GM23338 (cell line): ENCODE measurements around the gene RBM22. TPM values are rescaled to one million over a fixed set of nuclear protein-coding genes. Genes with fewer than 3 reads are reported as not detected.

Experiments used
- ATAC-seq: fragments of 200-7000 bp; cut with Tn5 transposase; 3 replicates; pipeline ENCODE4 v1.9.1; 2020
- DNase-seq: peaks from one replicate; pipeline ENCODE4 v3.0.0-alpha.2; 2015; ENCODE audit warnings: low spot score
- H2AFZ ChIP-seq: fragments of 200-600 bp; sonication (generic); 2 replicates; pipeline ENCODE4 v1.8.0; 2016; ENCODE audit warnings: antibody characterized with exemption, mild to moderate bottlenecking, moderate library complexity
- H3F3A ChIP-seq: fragments of 200-600 bp; sonication (generic); replicated peaks from 2 replicates; pipeline ENCODE4 v1.8.0; 2017; ENCODE audit warnings: antibody characterized with exemption, mixed run types, low read depth
- H3K27ac ChIP-seq: fragments of 200-600 bp; sonication (generic); 2 replicates; pipeline ENCODE4 v1.6.1; 2016; ENCODE audit warnings: low read depth
- H3K27me3 ChIP-seq: fragments of 200-600 bp; sonication (generic); 2 replicates; pipeline ENCODE4 v1.8.0; 2016; ENCODE audit warnings: mild to moderate bottlenecking, mixed run types, moderate library complexity; ENCODE audit not compliant: insufficient read depth
- H3K36me3 ChIP-seq: fragments of 200-600 bp; sonication (generic); 2 replicates; pipeline ENCODE4 v1.8.0; 2016; ENCODE audit warnings: mild to moderate bottlenecking; ENCODE audit not compliant: insufficient read depth
- H3K4me1 ChIP-seq: fragments of 200-600 bp; sonication (generic); 2 replicates; pipeline ENCODE4 v1.8.0; 2016; ENCODE audit warnings: mild to moderate bottlenecking, moderate library complexity; ENCODE audit not compliant: insufficient read depth
- H3K4me2 ChIP-seq: fragments of 200-600 bp; sonication (generic); 2 replicates; pipeline ENCODE4 v1.7.1; 2017; ENCODE audit warnings: mixed run types
- H3K4me3 ChIP-seq: fragments of 200-600 bp; sonication (generic); 2 replicates; pipeline ENCODE4 v1.6.1; 2016; ENCODE audit warnings: mixed run types
- H3K79me2 ChIP-seq: fragments of 200-600 bp; sonication (generic); replicated peaks from 2 replicates; pipeline ENCODE4 v1.8.0; 2017; ENCODE audit warnings: mild to moderate bottlenecking; ENCODE audit not compliant: insufficient read depth
- H3K9me2 ChIP-seq: fragments of 200-600 bp; sonication (generic); 2 replicates; pipeline ENCODE4 v1.8.0; 2017; ENCODE audit not compliant: insufficient read depth
- H4K20me1 ChIP-seq: fragments of 200-600 bp; sonication (generic); replicated peaks from 2 replicates; pipeline ENCODE4 v1.8.0; 2017; ENCODE audit warnings: mild to moderate bottlenecking; ENCODE audit not compliant: insufficient read depth
- H3K27ac Mint-ChIP-seq: 2 replicates; pipeline ENCODE4 v1.8.0; 2020; ENCODE audit warnings: inconsistent platforms, mild to moderate bottlenecking, moderate library complexity, mixed read lengths
- H3K27me3 Mint-ChIP-seq: 3 replicates; pipeline ENCODE4 v1.8.0; 2022; ENCODE audit warnings: low read depth, mild to moderate bottlenecking, moderate library complexity, mixed read lengths, inconsistent platforms; ENCODE audit not compliant: insufficient read depth, poor library complexity
- H3K36me3 Mint-ChIP-seq: 3 replicates; pipeline ENCODE4 v1.8.0; 2021; ENCODE audit warnings: low read depth, mild to moderate bottlenecking, inconsistent platforms, moderate library complexity, mixed read lengths
- H3K4me1 Mint-ChIP-seq: 3 replicates; pipeline ENCODE4 v1.8.0; 2020; ENCODE audit warnings: mild to moderate bottlenecking, inconsistent platforms, mixed read lengths
- H3K4me3 Mint-ChIP-seq: 3 replicates; pipeline ENCODE4 v1.8.0; 2021; ENCODE audit warnings: moderate library complexity, mild to moderate bottlenecking, inconsistent platforms, mixed read lengths
- H3K9me3 Mint-ChIP-seq: 3 replicates; pipeline ENCODE4 v1.8.0; 2020; ENCODE audit warnings: moderate library complexity, mild to moderate bottlenecking, inconsistent platforms, mixed read lengths
- CREB1 ChIP-seq: fragments of 250-450 bp; sonication (Bioruptor Pico); IDR thresholded peaks from 2 replicates; pipeline ENCODE4 v1.5.0; 2020; ENCODE audit warnings: low read depth, mild to moderate bottlenecking, moderate library complexity
- CTCF ChIP-seq, 2 experiments: fragments of 200-600 bp in 1 of 2; sonication (generic) in 1 of 2; conservative IDR thresholded peaks; 2 replicates each; pipeline versions ENCODE4 v1.5.1 to v1.6.1; 2016 to 2017; ENCODE audit warnings: antibody characterized with exemption in 2 of 2, low read depth in 2 of 2, mild to moderate bottlenecking in 2 of 2, moderate library complexity in 1 of 2
- ETS1 ChIP-seq: IDR thresholded peaks from 2 replicates; pipeline ENCODE4 v1.6.1; 2016; ENCODE audit warnings: antibody characterized with exemption
- EZH2 ChIP-seq: fragments of 200-600 bp; sonication (generic); IDR thresholded peaks from one replicate; pipeline ENCODE4 v1.8.0; 2017; ENCODE audit warnings: antibody characterized with exemption, mild to moderate bottlenecking, low read depth; ENCODE audit not compliant: unreplicated experiment
- EZH2phosphoT487 ChIP-seq: fragments of 200-600 bp; sonication (generic); IDR thresholded peaks from one replicate; pipeline ENCODE4 v1.8.1; 2018; ENCODE audit warnings: antibody characterized with exemption; ENCODE audit not compliant: unreplicated experiment
- JUNB ChIP-seq: IDR thresholded peaks from one replicate; pipeline ENCODE4 v1.6.1; 2016; ENCODE audit warnings: antibody characterized with exemption; ENCODE audit not compliant: unreplicated experiment
- NANOG ChIP-seq: IDR thresholded peaks from 2 replicates; pipeline ENCODE4 v1.6.1; 2016; ENCODE audit warnings: antibody characterized with exemption, borderline replicate concordance
- REST ChIP-seq: IDR thresholded peaks from one replicate; pipeline ENCODE4 v1.6.1; 2018; ENCODE audit warnings: antibody characterized with exemption; ENCODE audit not compliant: unreplicated experiment
- ZNF114 ChIP-seq: fragments of 250-450 bp; sonication (Bioruptor Pico); IDR thresholded peaks from 2 replicates; pipeline ENCODE4 v1.5.0; 2020; ENCODE audit warnings: mild to moderate bottlenecking, moderate library complexity
- ZNF331 ChIP-seq: fragments of 250-450 bp; sonication (Bioruptor Pico); IDR thresholded peaks from 2 replicates; pipeline ENCODE4 v1.5.0; 2020; ENCODE audit warnings: low read depth, mild to moderate bottlenecking, moderate library complexity
- polyA plus RNA-seq: library from polyadenylated mRNA; unstranded; fragments of >200 nt; fragmentation: Nextera tagmentation; extraction: Ambion mirVana; gene quantifications from 2 replicates; pipeline ENCODE4 v1.2.1, GENCODE V29; 2016
- total RNA-seq: library from RNA; depleted of rRNA; stranded (reverse); fragments of >200 nt; shearing (Covaris generic); gene quantifications from 2 replicates; pipeline ENCODE4 v1.2.3, GENCODE V29; 2014

The RBM22 gene
- total and polyA plus RNA-seq, 2 experiments from 2014 or later, result 23.4 to 32.3 TPM

- no peaks in the 10 kb centered on the region for H3K79me2 ChIP-seq
- Mint-ChIP-seq H3K4me3 (no peak overlapping the region), H3K4me1 (no peaks in the 10 kb centered on the region), H3K27ac (no peak overlapping the region), H3K27me3 (no peaks in the 10 kb centered on the region), H3K9me3 (no peaks in the 10 kb centered on the region), H3K36me3 (peaks cover 15% of the 10 kb centered on the region)
- DNase-seq (peak; percentile 23), ATAC-seq (no peak; the same call in 2 of the 3 replicates)
- TF ChIP-seq EZH2phosphoT487, result no peak
- TF ChIP-seq ETS1, result no peak
- TF ChIP-seq CTCF (conservative IDR thresholded peaks at IDR 0.05; ENCODE audit: low read depth in 2 of 2), result peak; percentile 52 to 58
- H3K4me3 ChIP-seq, result no peak overlapping the region
- no peak overlapping the region for H3K27ac ChIP-seq
- H3F3A ChIP-seq, result peaks cover 2% of the 10 kb centered on the region; the same call in 1 of the 2 replicates
- peaks cover 11% of the 10 kb centered on the region for H3K36me3 ChIP-seq
- no peaks in the 10 kb centered on the region for H3K9me2 ChIP-seq
- no peak overlapping the region for H3K4me2 ChIP-seq
- H3K27me3 ChIP-seq, result no peaks in the 10 kb centered on the region
- H4K20me1 ChIP-seq, result no peaks in the 10 kb centered on the region; the same call in 1 of the 2 replicates
- H2AFZ ChIP-seq, result no peak overlapping the region
- no peaks in the 10 kb centered on the region for H3K4me1 ChIP-seq
These were observed 9.3 kb upstream of the RBM22 start for GRCh38 chr5:150710165-150710564.

GRCh38 chr5:150706776-150707390 is 6.0 kb upstream of the RBM22 start:
- H3K4me3 Mint-ChIP-seq, result no peak overlapping the region
- peaks cover 9% of the 10 kb centered on the region for H3K36me3 Mint-ChIP-seq
- H4K20me1 ChIP-seq, result no peaks in the 10 kb centered on the region
- no peaks in the 10 kb centered on the region for H3K4me1 Mint-ChIP-seq
- ATAC-seq (no peak), DNase-seq (no peak)
- no peak overlapping the region for H3K4me3 ChIP-seq
- H3K9me3 Mint-ChIP-seq, result no peaks in the 10 kb centered on the region
- H3K27me3 ChIP-seq, result no peaks in the 10 kb centered on the region
- H3K4me1 ChIP-seq, result no peaks in the 10 kb centered on the region
- peaks cover 2% of the 10 kb centered on the region for H3K27me3 Mint-ChIP-seq
- no peaks in the 10 kb centered on the region; the same call in 1 of the 2 replicates for H3F3A ChIP-seq
- H3K27ac ChIP-seq, result no peak overlapping the region
- no peak overlapping the region for H3K27ac Mint-ChIP-seq
- no peak overlapping the region for H3K4me2 ChIP-seq
- no peak overlapping the region for H2AFZ ChIP-seq
- peaks cover 6% of the 10 kb centered on the region; the same call in 1 of the 2 replicates for H3K36me3 ChIP-seq
- H3K9me2 ChIP-seq, result no peaks in the 10 kb centered on the region
- H3K79me2 ChIP-seq, result no peaks in the 10 kb centered on the region
- no peak for TF ChIP-seq ZNF331 (CRISPR knock-in tag)
- TF ChIP-seq EZH2, result no peak
- no peak for TF ChIP-seq NANOG
- no peak for TF ChIP-seq ETS1
- no peak for TF ChIP-seq ZNF114
- TF ChIP-seq CREB1 (CRISPR knock-in tag), result no peak
- TF ChIP-seq EZH2phosphoT487, result no peak
- TF ChIP-seq CTCF (conservative IDR thresholded peaks at IDR 0.05; ENCODE audit: low read depth in 2 of 2), result no peak
- TF ChIP-seq JUNB, result no peak
- no peak for TF ChIP-seq REST
